ENCODE measurements around the gene TBCD.

The TBCD gene

GRCh38 chr17:82814834-82815233, 63.0 kb downstream of the TBCD start:
- no peak for DNase-seq (ENCODE audit: low spot score)
- in situ Hi-C loops (cut with MboI; ENCODE audit: low sequenced_read_pairs, unreplicated experiment): no loop called here
- TF ChIP-seq CTCF (IDR thresholded peaks at IDR 0.05; ENCODE audit: borderline replicate concordance, control extremely low read depth, extremely low read depth, insufficient read depth, missing control alignments): no peak

GRCh38 chr17:82815354-82815753, 63.5 kb downstream of the TBCD start:
- no peak for DNase-seq (ENCODE audit: low spot score)
- in situ Hi-C loops (cut with MboI; ENCODE audit: low sequenced_read_pairs, unreplicated experiment): no loop called here
- no peak for TF ChIP-seq CTCF (IDR thresholded peaks at IDR 0.05; ENCODE audit: borderline replicate concordance, control extremely low read depth, extremely low read depth, insufficient read depth, missing control alignments)

GRCh38 chr17:82815790-82816305, 64.0 kb downstream of the TBCD start:
- in situ Hi-C loops (cut with MboI; ENCODE audit: low sequenced_read_pairs, unreplicated experiment): no loop called here
- no peak for DNase-seq (ENCODE audit: low spot score)
- TF ChIP-seq CTCF (IDR thresholded peaks at IDR 0.05; ENCODE audit: borderline replicate concordance, control extremely low read depth, extremely low read depth, insufficient read depth, missing control alignments): no peak

- DNase-seq (ENCODE audit: low spot score): no peak
- in situ Hi-C loops (cut with MboI; ENCODE audit: low sequenced_read_pairs, unreplicated experiment): no loop called here
- no peak for TF ChIP-seq CTCF (IDR thresholded peaks at IDR 0.05; ENCODE audit: borderline replicate concordance, control extremely low read depth, extremely low read depth, insufficient read depth, missing control alignments)
Measured at GRCh38 chr17:82816358-82816757, 64.5 kb downstream of the TBCD start.

GRCh38 chr17:82817947-82818346, 66.1 kb downstream of the TBCD start:
- in situ Hi-C loops (cut with MboI; ENCODE audit: low sequenced_read_pairs, unreplicated experiment): no loop called here
- no peak for TF ChIP-seq CTCF (IDR thresholded peaks at IDR 0.05; ENCODE audit: borderline replicate concordance, control extremely low read depth, extremely low read depth, insufficient read depth, missing control alignments)
- DNase-seq (ENCODE audit: low spot score): no peak

- no peak for DNase-seq (ENCODE audit: low spot score)
- TF ChIP-seq CTCF (IDR thresholded peaks at IDR 0.05; ENCODE audit: borderline replicate concordance, control extremely low read depth, extremely low read depth, insufficient read depth, missing control alignments): no peak
- in situ Hi-C loops (cut with MboI; ENCODE audit: low sequenced_read_pairs, unreplicated experiment): no loop called here
Measured at GRCh38 chr17:82820278-82821251, 68.7 kb downstream of the TBCD start.

All from GM13976 (cell line).